IMR-90 (cell line): ENCODE results near the gene FBXW12. TPM values are rescaled to one million over a fixed set of nuclear protein-coding genes. Genes with fewer than 3 reads are reported as not detected.

ENCODE experiments used
- ATAC-seq: fragments of 200-7000 bp; cut with Tn5 transposase; 2 replicates; pipeline ENCODE4 v1.9.1; 2020; ENCODE audit warnings: low read depth, mild to moderate bottlenecking, moderate library complexity
- BruUV-seq: library from RNA; stranded (reverse); fragments of 400-500 nt; replicated peaks from 2 replicates; lab custom pipeline; 2021; lab: Mats Ljungman, UMichigan
- CTCF ChIA-PET: fragments of 300-600 bp; formaldehyde crosslinking; extraction: SDS; loops from one replicate; lab custom pipeline; 2021; ENCODE audit warnings: antibody characterized with exemption; lab: Yijun Ruan, JAX
- POLR2A ChIA-PET: fragments of 300-600 bp; sonication (Branson Sonifier 250); formaldehyde crosslinking; loops from one replicate; lab custom pipeline; 2022; ENCODE audit warnings: antibody characterized with exemption; ENCODE audit not compliant: unreplicated experiment; lab: Charles Lee
- DNase-seq: peaks from one replicate; pipeline ENCODE4 v3.0.0; 2013
- H2AFZ ChIP-seq: replicated peaks from 2 replicates; pipeline ENCODE3; 2013; ENCODE audit warnings: low read length, mild to moderate bottlenecking; ENCODE audit not compliant: poor library complexity
- H2AK5ac ChIP-seq: 2 replicates; pipeline ENCODE4 v1.6.1; 2013; ENCODE audit warnings: low read depth, low read length, inconsistent platforms
- H2AK9ac ChIP-seq: replicated peaks from 2 replicates; pipeline ENCODE3; 2013; ENCODE audit warnings: mild to moderate bottlenecking, low read depth, low read length, moderate library complexity; ENCODE audit not compliant: poor library complexity
- H2BK120ac ChIP-seq: 2 replicates; pipeline ENCODE4 v1.6.1; 2013; ENCODE audit warnings: low read depth, low read length, inconsistent platforms
- H2BK15ac ChIP-seq: 3 replicates; pipeline ENCODE4 v1.6.1; 2013; ENCODE audit warnings: low read depth, low read length, inconsistent platforms
- H2BK20ac ChIP-seq: 2 replicates; pipeline ENCODE4 v1.6.1; 2013; ENCODE audit warnings: low read depth, mild to moderate bottlenecking, inconsistent platforms, low read length, moderate library complexity
- H2BK5ac ChIP-seq: 2 replicates; pipeline ENCODE4 v1.6.1; 2013; ENCODE audit warnings: mild to moderate bottlenecking, low read depth, low read length, inconsistent platforms; ENCODE audit not compliant: poor library complexity, severe bottlenecking
- H3K14ac ChIP-seq: replicated peaks from 2 replicates; pipeline ENCODE4 v1.6.1; 2013; ENCODE audit warnings: low read depth, low read length, inconsistent platforms
- H3K18ac ChIP-seq: 2 replicates; pipeline ENCODE4 v1.6.1; 2013; ENCODE audit warnings: low read depth, low read length, control low read depth
- H3K23ac ChIP-seq: 2 replicates; pipeline ENCODE4 v1.6.1; 2013; ENCODE audit warnings: low read depth, low read length, inconsistent platforms
- H3K27ac ChIP-seq: 2 replicates; pipeline ENCODE4 v1.5.1; 2013; ENCODE audit warnings: mild to moderate bottlenecking, control low read depth, low read length; ENCODE audit not compliant: insufficient read depth
- H3K27me3 ChIP-seq: 2 replicates; pipeline ENCODE4 v1.6.1; 2013; ENCODE audit warnings: low read length; ENCODE audit not compliant: control insufficient read depth, insufficient read depth
- H3K36me3 ChIP-seq: 2 replicates; pipeline ENCODE4 v1.6.1; 2013; ENCODE audit warnings: low read length, mixed read lengths; ENCODE audit not compliant: control insufficient read depth, insufficient read depth
- H3K4ac ChIP-seq: 2 replicates; pipeline ENCODE4 v1.6.1; 2013; ENCODE audit warnings: low read depth, low read length, inconsistent platforms
- H3K4me1 ChIP-seq: 2 replicates; pipeline ENCODE4 v1.6.1; 2013; ENCODE audit warnings: low read length, mixed read lengths; ENCODE audit not compliant: control insufficient read depth, insufficient read depth
- H3K4me2 ChIP-seq: 2 replicates; pipeline ENCODE4 v1.6.1; 2013; ENCODE audit warnings: low read depth, mild to moderate bottlenecking, control low read depth, low read length, moderate library complexity
- H3K4me3 ChIP-seq: 2 replicates; pipeline ENCODE4 v1.5.1; 2013; ENCODE audit warnings: low read depth, mild to moderate bottlenecking, control low read depth, low read length, moderate library complexity; ENCODE audit not compliant: insufficient read depth
- H3K56ac ChIP-seq: 2 replicates; pipeline ENCODE4 v1.6.1; 2013; ENCODE audit warnings: low read length, inconsistent platforms; ENCODE audit not compliant: insufficient read depth; ENCODE audit errors: extremely low read depth
- H3K79me1 ChIP-seq, 2 experiments: 2 replicates each; pipeline ENCODE4 v1.6.1; 2013; ENCODE audit warnings: low read length in 2 of 2, inconsistent platforms in 1 of 2, low read depth in 1 of 2
- H3K9ac ChIP-seq: 2 replicates; pipeline ENCODE4 v1.6.1; 2013; ENCODE audit warnings: low read depth, low read length, control low read depth
- H3K9me1 ChIP-seq: 2 replicates; pipeline ENCODE4 v1.6.1; 2013; ENCODE audit warnings: low read length, inconsistent platforms; ENCODE audit not compliant: insufficient read depth
- H3K9me3 ChIP-seq: 2 replicates; pipeline ENCODE4 v1.6.1; 2013; ENCODE audit warnings: low read length; ENCODE audit not compliant: control insufficient read depth, insufficient read depth
- H4K20me1 ChIP-seq: 2 replicates; pipeline ENCODE4 v1.6.1; 2013; ENCODE audit warnings: low read length, inconsistent platforms; ENCODE audit not compliant: insufficient read depth
- H4K5ac ChIP-seq: 2 replicates; pipeline ENCODE4 v1.6.1; 2013; ENCODE audit warnings: mild to moderate bottlenecking, low read depth, low read length, control low read depth
- H4K8ac ChIP-seq, 2 experiments: 2 replicates each; pipeline ENCODE4 v1.6.1; 2013; ENCODE audit warnings: low read depth in 2 of 2, low read length in 2 of 2, control low read depth in 1 of 2, inconsistent platforms in 1 of 2
- H4K91ac ChIP-seq: 2 replicates; pipeline ENCODE4 v1.6.1; 2013; ENCODE audit warnings: low read depth, low read length, inconsistent platforms; ENCODE audit not compliant: insufficient read depth
- BHLHE40 ChIP-seq: fragments of 150-350 bp; IDR thresholded peaks from 2 replicates; pipeline ENCODE4 v1.6.1; 2016; ENCODE audit warnings: mild to moderate bottlenecking, low read depth, low read length
- CEBPB ChIP-seq: IDR thresholded peaks from 2 replicates; pipeline ENCODE4 v1.6.1; 2012; ENCODE audit warnings: low read depth, low read length, improper control_type of control experiment
- CHD1 ChIP-seq: IDR thresholded peaks from 2 replicates; pipeline ENCODE4 v1.6.1; 2012; ENCODE audit warnings: low read depth, low read length, improper control_type of control experiment
- FOS ChIP-seq: fragments of 150-350 bp; IDR thresholded peaks from 2 replicates; pipeline ENCODE4 v1.6.1; 2016; ENCODE audit warnings: low read depth, low read length
- MAFK ChIP-seq: IDR thresholded peaks from 2 replicates; pipeline ENCODE4 v1.6.1; 2012; ENCODE audit warnings: low read depth, low read length, improper control_type of control experiment
- MXI1 ChIP-seq: IDR thresholded peaks from 2 replicates; pipeline ENCODE4 v1.6.1; 2012; ENCODE audit warnings: low read depth, mild to moderate bottlenecking, low read length, moderate library complexity, borderline replicate concordance
- NFE2L2 ChIP-seq: fragments of 150-350 bp; IDR thresholded peaks from 2 replicates; pipeline ENCODE4 v1.6.1; 2016; ENCODE audit warnings: low read depth, mild to moderate bottlenecking, low read length
- POLR2A ChIP-seq: IDR thresholded peaks from 2 replicates; pipeline ENCODE4 v1.6.1; 2012; ENCODE audit warnings: mild to moderate bottlenecking, low read depth, low read length
- RCOR1 ChIP-seq: IDR thresholded peaks from 2 replicates; pipeline ENCODE4 v1.6.1; 2012; ENCODE audit warnings: mild to moderate bottlenecking, low read length, improper control_type of control experiment; ENCODE audit not compliant: insufficient replicate concordance
- RFX5 ChIP-seq: IDR thresholded peaks from 2 replicates; pipeline ENCODE4 v1.8.0; 2012; ENCODE audit warnings: low read depth, mild to moderate bottlenecking, low read length, moderate library complexity
- SMC3 ChIP-seq: fragments of 150-350 bp; IDR thresholded peaks from 2 replicates; pipeline ENCODE4 v1.6.1; 2016; ENCODE audit warnings: low read depth, mild to moderate bottlenecking, antibody characterized with exemption, low read length, moderate library complexity
- WGBS, 2 experiments: methylation state at CpG; one replicate each; pipeline versions ENCODE4 v1.1.5 to v1.1.7; 2013; ENCODE audit warnings: missing lambda C conversion rate in 2 of 2; ENCODE audit not compliant: insufficient read length in 1 of 2; ENCODE audit errors: extremely low coverage in 2 of 2; 5-methylcytosine and 5-hydroxymethylcytosine counted together
- dilution Hi-C: fragments of 300-500 bp; cut with HindIII; formaldehyde crosslinking; loops from one replicate; pipeline ENCODE4 v1.14.3; 2018; ENCODE audit warnings: low sequenced_read_pairs; ENCODE audit not compliant: unreplicated experiment
- in situ Hi-C: fragments of 300-500 bp; cut with MboI; formaldehyde crosslinking; loops from 3 replicates; pipeline ENCODE4 v1.14.3; 2019; ENCODE audit warnings: low sequenced_read_pairs, inconsistent platforms, mixed read lengths
- intact Hi-C: fragments of 100-400 bp; cut with micrococcal nuclease; formaldehyde crosslinking; loops from 2 replicates; pipeline ENCODE4 v1.10.0; 2022
- polyA plus RNA-seq, 3 experiments: library from polyadenylated mRNA; depleted of rRNA; stranded (reverse); fragments of >200 nt; gene quantifications; 2 replicates each; pipeline ENCODE4 v1.2.3, GENCODE V29; 2012; ENCODE audit warnings: low replicate concordance in 1 of 3
- total RNA-seq: library from RNA; depleted of rRNA; stranded (reverse); fragments of >200 nt; gene quantifications from 2 replicates; pipeline ENCODE4 v1.2.3, GENCODE V29; 2012
- TF ChIP-seq, protein P1 (sequence below): conservative IDR thresholded peaks from 2 replicates; pipeline ENCODE4 v1.5.1; 2012; ENCODE audit warnings: mild to moderate bottlenecking, low read depth, low read length, improper control_type of control experiment
- TF ChIP-seq, protein P2 (sequence below): fragments of 150-350 bp; IDR thresholded peaks from 2 replicates; pipeline ENCODE4 v1.6.1; 2016; ENCODE audit warnings: low read depth, mild to moderate bottlenecking, low read length, moderate library complexity, borderline replicate concordance

Gene FBXW12
- total and polyA plus RNA-seq, 2 of the 4 experiments (the other 2 are of a cell fraction), result not detected

DNA sequence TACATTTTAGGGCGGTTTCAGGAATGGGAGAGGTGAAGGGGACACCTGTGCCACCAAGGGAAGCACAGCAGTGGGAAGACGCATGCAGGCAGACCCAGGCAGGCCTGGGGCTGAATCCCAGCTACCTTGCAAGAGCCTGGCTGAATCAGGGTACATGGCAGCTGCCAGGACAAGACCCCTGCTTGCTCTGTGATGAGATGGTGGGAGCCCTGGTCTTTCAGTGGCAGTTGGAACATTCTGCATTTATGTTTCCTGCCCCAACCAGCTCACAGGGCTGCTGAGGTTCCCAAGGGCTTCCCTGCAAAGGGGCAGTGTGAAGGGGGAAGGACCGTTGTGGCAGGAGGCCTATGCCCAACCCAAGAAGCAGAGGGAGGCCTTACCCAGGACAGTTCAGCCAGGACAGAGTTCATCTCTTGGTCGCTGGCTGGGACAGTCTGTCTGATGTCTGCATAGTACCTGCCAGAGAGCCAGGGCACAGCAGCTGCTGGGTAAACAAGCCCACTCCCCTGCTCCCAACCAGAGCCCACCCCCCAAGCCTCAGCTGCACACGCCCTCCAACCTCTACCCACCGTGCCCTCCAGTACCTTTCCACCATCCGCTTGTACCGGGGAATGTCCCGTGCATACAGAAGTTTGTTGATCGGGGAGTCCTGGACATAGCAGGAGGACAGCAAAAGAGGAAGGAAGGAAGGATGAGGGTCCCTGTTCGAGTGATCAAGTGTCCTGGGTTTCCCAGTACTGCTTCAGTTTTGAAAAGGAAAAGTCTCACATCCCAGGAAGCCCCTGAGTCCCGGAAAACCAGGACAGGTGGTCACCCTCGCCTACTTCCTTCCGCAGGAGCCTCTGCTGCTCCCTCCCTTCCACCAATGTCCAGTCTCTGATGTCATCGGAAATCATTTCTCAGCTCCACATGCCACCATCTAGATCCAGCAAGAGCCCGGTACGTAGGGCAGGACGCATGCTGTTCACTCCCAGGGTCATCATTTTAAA is 34.7 kb downstream of the FBXW12 start:
- Histone ChIP-seq H4K8ac (no peak overlapping the region), H3K56ac (no peak overlapping the region), H4K20me1 (no peaks in the 10 kb centered on the region), H3K27me3 (no peaks in the 10 kb centered on the region), H3K23ac (no peak overlapping the region), H3K27ac (no peak overlapping the region), H4K91ac (no peak overlapping the region), H3K79me1 (no peaks in the 10 kb centered on the region), H2BK20ac (no peak overlapping the region), H2AFZ (no peak overlapping the region), H2BK5ac (no peak overlapping the region), H3K4me3 (no peak overlapping the region), H3K4me2 (no peak overlapping the region), H3K4me1 (peaks cover 4% of the 10 kb centered on the region), H2AK5ac (no peak overlapping the region), H2BK15ac (no peak overlapping the region), H2BK120ac (no peak overlapping the region), H4K5ac (no peak overlapping the region), H3K14ac (no peak overlapping the region), H3K36me3 (peaks cover 69% of the 10 kb centered on the region), H3K4ac (no peak overlapping the region), H3K18ac (no peak overlapping the region), H2AK9ac (no peak overlapping the region), H3K9me3 (no peaks in the 10 kb centered on the region), H3K9ac (no peak overlapping the region), H3K9me1 (peaks cover 4% of the 10 kb centered on the region; the same call in 1 of the 2 replicates)
- DNase-seq (no peak), ATAC-seq (no peak)
- intact Hi-C loops, result no loop called here
- POLR2A ChIA-PET, result no interaction called here
- CTCF ChIA-PET, result interaction anchor here (1.0 to 1.2 kb wide), 2 partner anchors 27 to 29 kb away, joined by 3 to 5 read pairs; no protein-coding TSS in a partner anchor
- in situ Hi-C loops, result no loop called here
- BruUV-seq, result no TSS peak
- 70% methylated on average over 2 of the region's 18 CpGs; no CpG with 5 or more reads in 1 of the 2 experiments for WGBS, 2 experiments
- dilution Hi-C loops, result no loop called here
- TF ChIP-seq RFX5 (no peak), RCOR1 (no peak), NFE2L2 (no peak), CHD1 (no peak), SMC3 (no peak), POLR2A (no peak), MXI1 (no peak), CEBPB (no peak), BHLHE40 (no peak), FOS (no peak), MAFK (no peak)
- TF ChIP-seq, protein P1, sequence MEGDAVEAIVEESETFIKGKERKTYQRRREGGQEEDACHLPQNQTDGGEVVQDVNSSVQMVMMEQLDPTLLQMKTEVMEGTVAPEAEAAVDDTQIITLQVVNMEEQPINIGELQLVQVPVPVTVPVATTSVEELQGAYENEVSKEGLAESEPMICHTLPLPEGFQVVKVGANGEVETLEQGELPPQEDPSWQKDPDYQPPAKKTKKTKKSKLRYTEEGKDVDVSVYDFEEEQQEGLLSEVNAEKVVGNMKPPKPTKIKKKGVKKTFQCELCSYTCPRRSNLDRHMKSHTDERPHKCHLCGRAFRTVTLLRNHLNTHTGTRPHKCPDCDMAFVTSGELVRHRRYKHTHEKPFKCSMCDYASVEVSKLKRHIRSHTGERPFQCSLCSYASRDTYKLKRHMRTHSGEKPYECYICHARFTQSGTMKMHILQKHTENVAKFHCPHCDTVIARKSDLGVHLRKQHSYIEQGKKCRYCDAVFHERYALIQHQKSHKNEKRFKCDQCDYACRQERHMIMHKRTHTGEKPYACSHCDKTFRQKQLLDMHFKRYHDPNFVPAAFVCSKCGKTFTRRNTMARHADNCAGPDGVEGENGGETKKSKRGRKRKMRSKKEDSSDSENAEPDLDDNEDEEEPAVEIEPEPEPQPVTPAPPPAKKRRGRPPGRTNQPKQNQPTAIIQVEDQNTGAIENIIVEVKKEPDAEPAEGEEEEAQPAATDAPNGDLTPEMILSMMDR, result no peak
- TF ChIP-seq, protein P2, sequence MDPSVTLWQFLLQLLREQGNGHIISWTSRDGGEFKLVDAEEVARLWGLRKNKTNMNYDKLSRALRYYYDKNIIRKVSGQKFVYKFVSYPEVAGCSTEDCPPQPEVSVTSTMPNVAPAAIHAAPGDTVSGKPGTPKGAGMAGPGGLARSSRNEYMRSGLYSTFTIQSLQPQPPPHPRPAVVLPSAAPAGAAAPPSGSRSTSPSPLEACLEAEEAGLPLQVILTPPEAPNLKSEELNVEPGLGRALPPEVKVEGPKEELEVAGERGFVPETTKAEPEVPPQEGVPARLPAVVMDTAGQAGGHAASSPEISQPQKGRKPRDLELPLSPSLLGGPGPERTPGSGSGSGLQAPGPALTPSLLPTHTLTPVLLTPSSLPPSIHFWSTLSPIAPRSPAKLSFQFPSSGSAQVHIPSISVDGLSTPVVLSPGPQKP, result no peak
